Activated CD8-positive, alpha-beta memory T cell treated with anti-CD3 and anti-CD28 coated beads, Interleukin-2, amount 50 U/mL, for 48 hours (primary cell): ENCODE results near the gene ARAF.
"Not testable (repeated sequence)": the region's sequence is repeated elsewhere in the genome, so short reads cannot be mapped to it uniquely, and the experiment has no call there.

Source experiments
- DNase-seq: peaks from one replicate; pipeline ENCODE4 v3.0.0-alpha.2; 2020

ARAF gene

DNA sequence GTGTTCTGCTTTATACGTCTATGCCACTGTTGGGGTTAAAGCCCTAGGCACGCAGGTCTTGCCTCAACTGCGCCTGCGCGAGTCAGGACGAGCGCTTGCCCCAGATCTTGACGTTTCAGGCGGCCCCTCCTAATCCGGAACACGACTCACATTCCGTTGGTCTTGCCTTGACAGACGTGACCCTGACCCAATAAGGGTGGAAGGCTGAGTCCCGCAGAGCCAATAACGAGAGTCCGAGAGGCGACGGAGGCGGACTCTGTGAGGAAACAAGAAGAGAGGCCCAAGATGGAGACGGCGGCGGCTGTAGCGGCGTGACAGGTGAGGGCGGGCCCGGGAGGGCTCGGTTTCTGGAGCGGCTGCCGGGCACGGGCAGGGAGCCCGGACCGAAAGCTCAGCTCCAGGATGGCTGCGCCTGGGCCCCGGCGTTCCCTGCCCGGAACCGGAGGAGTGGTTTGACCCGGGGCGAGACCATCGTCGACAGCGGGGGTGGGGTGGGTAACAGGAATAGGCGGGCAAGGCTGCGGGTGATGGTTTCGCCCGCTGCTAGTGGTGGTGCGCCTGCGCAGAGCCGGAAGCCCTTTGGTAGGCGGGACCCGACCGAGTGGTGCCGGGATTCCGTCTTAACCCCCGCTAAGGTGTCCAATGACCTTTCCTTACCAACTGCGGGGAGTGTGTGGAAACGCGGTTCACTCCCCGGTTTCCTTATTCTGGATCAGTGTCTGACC, at the start of gene ARAF:
Gene ARAF (plus strand): TSS at position 272 of the 725 bp plus-strand sequence. CDS start 1,763 bp downstream, outside the sequence.
- peak; percentile 90 for DNase-seq

DNA sequence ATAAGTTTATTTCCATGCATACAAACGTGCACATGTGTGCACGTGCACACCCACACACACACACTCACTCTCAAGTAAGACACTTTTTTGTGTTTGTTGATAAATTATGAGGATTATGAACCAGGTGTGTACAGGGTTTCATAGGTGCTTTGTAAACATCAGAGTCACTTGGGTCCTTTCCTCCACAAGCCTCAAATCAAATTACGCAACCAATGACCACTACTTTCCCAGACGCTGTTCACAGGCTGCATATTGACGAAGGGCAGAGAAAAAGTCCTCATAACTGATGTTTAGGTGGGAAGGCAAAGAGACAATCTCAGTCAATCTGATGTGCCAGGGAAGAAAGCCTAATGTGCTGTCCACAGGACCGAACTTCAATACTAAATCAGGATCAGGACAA, 48.6 kb upstream of the ARAF start:
- not testable (repeated sequence) for DNase-seq

DNA sequence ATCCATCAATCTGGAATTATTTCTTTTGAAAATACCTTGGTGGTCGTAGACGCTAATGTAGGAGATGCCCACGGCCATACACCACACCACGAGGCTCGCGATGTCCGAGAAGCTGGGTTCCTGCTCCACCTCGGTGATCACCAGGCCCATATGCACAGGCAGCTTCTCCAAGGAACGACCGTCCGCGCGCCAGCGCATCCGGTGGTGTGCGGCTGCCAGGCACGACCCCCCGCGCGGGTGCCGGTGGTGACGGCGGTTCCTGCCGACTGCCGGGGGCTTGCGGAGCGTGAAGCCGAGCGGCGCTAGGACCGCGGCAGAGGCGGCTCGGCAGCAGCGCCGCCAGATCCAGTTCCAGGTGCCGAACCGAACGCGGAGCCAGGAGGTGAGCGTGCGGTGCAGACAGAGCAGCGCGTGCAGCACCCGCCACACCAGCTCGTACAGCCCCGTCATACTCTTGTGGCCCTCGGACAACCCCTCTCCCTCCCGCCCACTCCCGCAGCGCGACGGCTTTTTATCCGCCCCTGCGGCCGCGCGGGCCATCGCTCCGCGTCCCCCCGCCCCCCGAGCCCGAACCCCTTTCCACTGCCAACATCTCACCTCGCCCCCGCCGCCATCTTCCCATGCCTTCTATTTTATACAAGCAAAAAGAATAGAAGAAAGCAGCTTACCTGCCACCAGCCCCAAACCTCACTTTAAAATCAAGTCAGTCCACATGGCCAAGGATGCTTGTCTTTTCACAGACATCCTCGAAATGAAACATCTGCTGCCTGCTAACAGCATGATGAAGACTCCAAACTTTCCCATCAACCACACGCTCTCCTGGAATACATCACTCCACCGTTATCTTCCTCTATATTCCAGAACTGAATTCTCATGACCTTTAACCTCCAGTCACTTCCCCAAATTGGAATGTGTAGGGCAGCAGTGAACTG, 47.7 kb upstream of the ARAF start:
- not testable (repeated sequence) for DNase-seq

- no peak for DNase-seq
Observed at GRCh38 chrX:47514533-47515235, 46.3 kb upstream of the ARAF start.

GRCh38 chrX:47515941-47516665, 44.9 kb upstream of the ARAF start:
- no peak for DNase-seq

DNA sequence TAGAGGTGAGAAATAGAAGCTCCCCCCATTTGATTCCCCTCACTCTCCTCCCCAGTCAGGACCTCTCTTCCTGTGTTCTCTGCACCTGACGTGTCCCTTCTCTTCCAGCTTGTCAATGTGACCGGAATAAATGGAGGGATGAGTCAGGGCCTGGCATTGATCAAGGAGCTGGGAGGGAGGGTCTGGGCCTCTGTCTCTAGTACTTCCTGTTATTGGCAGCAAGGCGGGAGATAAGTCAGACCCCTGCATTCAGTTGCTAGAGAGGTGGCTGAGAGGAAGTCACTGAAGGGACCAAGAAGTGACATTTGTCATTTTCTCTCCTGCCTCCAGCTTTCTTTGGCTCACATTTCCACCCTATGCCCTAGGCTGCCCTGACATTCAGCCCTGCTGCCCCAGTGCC, 42.9 kb upstream of the ARAF start:
- DNase-seq = no peak

DNA sequence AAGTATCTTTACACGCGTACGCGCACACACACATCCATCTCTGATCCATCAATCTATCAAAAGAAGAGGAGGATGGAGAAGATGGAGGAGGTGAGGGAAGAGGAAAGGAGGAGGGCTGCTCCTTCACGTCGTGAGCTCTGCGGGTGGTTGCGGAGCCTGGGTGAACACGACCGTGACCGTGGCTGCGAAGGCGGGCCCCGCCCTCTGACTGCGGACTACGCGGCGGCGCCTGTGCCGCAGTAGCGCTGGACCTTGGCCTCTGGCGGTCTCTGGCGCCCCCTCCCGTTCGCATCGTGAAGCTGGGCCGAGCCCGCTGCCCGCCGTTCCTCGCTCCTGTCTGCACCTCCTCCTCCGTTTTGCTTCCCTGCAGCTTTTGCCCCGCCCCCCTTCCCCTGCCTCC, 37.7 kb upstream of the ARAF start:
- peak; percentile 90 for DNase-seq

- no peak for DNase-seq
Observed at GRCh38 chrX:47523713-47524166, 37.3 kb upstream of the ARAF start.

DNA sequence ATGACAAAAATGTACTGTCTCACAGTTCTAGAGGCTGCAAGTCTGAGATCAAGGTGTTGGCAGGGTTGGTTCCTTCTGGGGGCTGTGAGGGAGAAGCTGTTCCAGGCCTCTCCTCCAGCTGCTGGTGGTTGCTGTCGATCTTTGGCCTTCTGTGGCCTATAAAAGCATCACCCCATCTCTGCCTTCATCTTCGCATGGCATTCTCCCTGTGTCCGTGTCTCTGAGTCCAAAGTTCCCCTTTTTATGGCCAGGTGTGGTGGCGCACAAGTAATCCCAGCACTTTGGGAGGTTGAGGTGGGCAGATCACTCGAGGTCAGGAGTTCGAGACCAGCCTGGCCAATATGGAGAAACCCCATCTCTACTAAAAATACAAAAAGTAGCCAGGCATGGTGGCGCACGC, 31.5 kb upstream of the ARAF start:
- DNase-seq = no peak

GRCh38 chrX:47530049-47530448, 31.0 kb upstream of the ARAF start:
- DNase-seq = no peak

- no peak for DNase-seq
Observed at GRCh38 chrX:47539860-47540259, 21.1 kb upstream of the ARAF start.

DNA sequence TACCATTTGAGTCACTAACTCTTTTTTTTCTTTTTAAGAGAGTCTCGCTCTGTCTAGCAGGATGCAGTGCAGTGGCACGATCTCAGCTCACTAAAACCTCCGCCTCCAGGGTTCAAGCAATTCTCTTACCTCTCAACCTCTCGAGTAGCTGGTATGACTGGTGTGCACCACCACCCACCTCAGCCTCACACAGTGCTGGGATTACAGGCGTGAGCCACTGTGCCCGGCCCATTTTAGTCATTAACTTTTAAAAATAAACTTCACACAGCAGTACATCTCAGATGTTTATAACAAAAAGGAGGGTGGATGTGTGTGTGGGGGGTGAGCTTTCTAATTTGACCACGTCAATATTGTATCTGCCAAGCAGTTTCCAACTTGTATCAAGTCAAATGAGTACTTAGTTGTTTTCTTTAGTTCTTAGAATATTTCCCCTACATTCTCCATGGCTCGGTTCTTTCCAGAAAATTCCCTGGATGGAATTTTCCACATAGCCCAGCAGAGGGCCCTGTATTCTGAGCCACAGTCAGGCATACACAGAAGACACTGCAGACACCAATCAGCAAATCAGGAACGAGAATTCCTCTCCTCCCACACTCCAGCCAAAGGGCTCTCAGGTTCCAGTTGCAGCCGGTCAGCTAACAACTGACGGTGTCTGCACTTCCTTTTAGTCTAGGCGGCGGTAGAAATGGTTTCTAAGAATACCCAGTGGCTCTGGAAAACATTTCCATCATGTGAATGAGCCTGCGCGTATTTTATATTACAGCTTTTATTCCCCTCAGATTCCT, 20.1 kb upstream of the ARAF start:
- DNase-seq = no peak

DNA sequence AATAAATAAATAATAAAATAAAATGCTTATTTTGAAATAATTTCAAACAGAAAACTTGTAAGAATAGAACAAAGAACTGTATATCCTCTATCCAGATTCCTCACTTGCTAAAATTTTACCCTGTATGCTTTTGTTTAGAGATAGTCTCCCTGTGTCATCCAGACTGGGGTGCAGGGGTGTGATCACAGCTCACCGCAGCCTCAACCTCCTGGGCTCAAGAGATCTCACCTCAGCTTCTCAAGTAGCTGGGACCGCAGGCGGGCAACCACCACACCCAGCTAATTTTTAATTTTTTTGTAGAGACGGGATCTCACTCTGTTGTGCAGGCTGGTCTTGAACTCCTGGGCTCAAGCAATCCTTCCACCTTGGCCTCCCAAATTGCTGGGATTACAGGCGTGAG, 17.5 kb upstream of the ARAF start:
- no peak for DNase-seq

DNA sequence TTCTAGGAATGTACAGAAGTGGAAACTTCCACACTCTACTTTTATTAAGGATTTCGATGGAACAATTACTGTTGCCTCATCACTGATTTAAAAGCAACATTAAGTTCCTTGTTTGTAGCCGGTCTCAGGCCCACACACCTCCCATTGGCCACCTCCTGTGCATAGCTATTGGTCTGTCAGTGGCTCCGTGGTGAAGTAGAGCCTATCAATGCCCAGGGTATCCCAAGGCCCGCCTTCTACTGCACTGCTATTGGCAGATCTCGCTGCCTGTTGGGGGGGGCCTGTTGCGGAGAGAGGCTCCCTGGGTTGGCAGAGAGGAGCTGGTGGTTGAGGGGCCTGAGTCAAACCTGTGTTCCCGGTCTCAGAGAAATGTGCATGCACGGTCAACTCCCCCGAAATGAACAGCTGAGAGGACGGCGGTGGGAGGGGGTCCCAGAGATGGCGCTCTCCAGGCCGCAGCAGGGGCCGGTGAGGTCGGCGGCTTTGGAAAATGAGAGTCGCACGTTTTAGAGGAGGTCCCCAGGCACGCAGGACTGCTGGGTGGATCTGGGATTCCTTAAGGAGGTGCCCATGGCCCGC, 4.9 kb upstream of the ARAF start:
- peak; percentile 82 for DNase-seq

- no peak for DNase-seq
Observed at GRCh38 chrX:47558436-47558835, 2.6 kb upstream of the ARAF start.

GRCh38 chrX:47560179-47560933, 649 bp upstream of the ARAF start:
- no peak for DNase-seq

GRCh38 chrX:47561659-47562151, 700 bp downstream of the ARAF start:
- DNase-seq = no peak

DNA sequence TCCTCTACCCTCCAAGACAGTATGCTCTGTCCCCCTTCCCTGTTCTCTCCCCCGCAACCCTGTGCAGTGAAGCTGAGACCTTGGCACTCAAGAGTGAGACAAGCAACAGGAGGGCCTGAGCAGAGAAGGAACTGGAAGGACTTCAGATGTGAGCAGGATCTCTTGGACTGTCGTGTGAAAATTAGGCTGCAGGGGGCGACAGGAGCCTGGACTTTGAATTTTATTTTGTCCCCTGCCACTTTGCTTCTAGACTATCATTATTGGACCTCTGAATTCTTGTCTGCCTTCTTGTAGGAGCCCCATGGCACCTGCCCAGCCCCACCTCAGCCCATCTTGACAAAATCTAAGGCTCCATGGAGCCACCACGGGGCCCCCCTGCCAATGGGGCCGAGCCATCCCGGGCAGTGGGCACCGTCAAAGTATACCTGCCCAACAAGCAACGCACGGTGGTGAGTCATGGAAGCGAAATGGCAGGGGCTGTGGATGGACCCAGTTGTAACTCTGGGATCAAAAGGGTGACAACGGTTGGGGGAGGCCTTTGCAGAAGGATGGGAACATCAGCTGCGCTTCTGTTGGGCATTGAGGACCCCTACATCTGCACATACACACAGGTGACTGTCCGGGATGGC, 1.7 kb downstream of the ARAF start:
- no peak for DNase-seq

DNA sequence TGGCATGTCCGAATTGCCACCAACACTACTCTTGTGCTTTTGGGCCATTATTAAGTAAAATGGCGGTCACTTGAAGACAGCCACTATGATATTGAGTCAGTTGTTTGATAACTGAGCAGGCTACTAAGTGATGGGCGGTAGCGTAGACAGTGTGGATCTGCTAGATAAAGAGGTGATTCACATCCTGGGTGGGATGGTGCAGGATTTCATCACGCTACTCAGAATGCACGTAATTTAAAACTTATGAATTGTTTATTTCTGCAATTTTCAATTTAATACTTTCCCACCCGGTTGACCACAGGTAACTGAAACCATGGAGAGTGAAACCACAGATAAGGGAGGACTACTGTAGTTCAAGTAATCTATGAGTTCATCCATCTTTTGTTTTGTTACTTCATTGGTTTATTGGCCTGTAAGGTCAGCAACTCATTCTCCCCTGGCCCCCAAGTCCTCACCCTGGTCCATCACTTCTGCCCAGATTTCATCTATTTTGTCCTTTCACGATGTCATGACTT, 2.9 kb downstream of the ARAF start:
- no peak for DNase-seq
